K562 (cell line): ENCODE data around the gene TNFRSF6B. TPM values are rescaled to one million over a fixed set of nuclear protein-coding genes. Genes with fewer than 3 reads are reported as not detected.

Experiments
- CBX2 ChIP-seq: fragments of 200-600 bp; sonication (generic); IDR thresholded peaks from one replicate; pipeline ENCODE4 v1.6.1; 2012; ENCODE audit warnings: mild to moderate bottlenecking, low read length, inconsistent platforms; ENCODE audit not compliant: insufficient read depth, poor library complexity, severe bottlenecking
- CREB1 ChIP-seq, 2 experiments: sonication (generic) in 1 of 2; formaldehyde crosslinking in 1 of 2; IDR thresholded peaks; 2 replicates each; pipeline versions ENCODE4 v1.6.1 to v1.8.0; 2012 to 2022; ENCODE audit warnings: inconsistent platforms in 1 of 2, mild to moderate bottlenecking in 1 of 2, missing genetic modification reagents in 1 of 2, moderate library complexity in 1 of 2
- DACH1 ChIP-seq: fragments of 450-650 bp; IDR thresholded peaks from 2 replicates; pipeline ENCODE4 v1.6.1; 2018; ENCODE audit not compliant: partially characterized antibody
- HNRNPL ChIP-seq: fragments of 200-400 bp; formaldehyde crosslinking; IDR thresholded peaks from 2 replicates; pipeline ENCODE4 v1.6.1; 2017; ENCODE audit warnings: low read depth, mild to moderate bottlenecking, low read length
- MYBL2 ChIP-seq, 2 experiments: fragments of 450-650 bp in 1 of 2; sonication (generic) in 1 of 2; formaldehyde crosslinking in 1 of 2; IDR thresholded peaks; 2 replicates each; pipeline versions ENCODE4 v1.6.1 to v1.8.1; 2017 to 2022; ENCODE audit warnings: borderline replicate concordance in 1 of 2, inconsistent platforms in 1 of 2, low read depth in 1 of 2, mild to moderate bottlenecking in 1 of 2, missing genetic modification reagents in 1 of 2, moderate library complexity in 1 of 2
- PCBP1 ChIP-seq: fragments of 200-400 bp; formaldehyde crosslinking; IDR thresholded peaks from 2 replicates; pipeline ENCODE4 v1.6.1; 2018; ENCODE audit warnings: mild to moderate bottlenecking, low read depth, low read length; ENCODE audit not compliant: poor library complexity, severe bottlenecking
- ZBTB7A ChIP-seq: IDR thresholded peaks from 2 replicates; pipeline ENCODE4 v1.6.1; 2011; ENCODE audit warnings: low read depth, mild to moderate bottlenecking, low read length, moderate library complexity, borderline replicate concordance; ENCODE audit not compliant: control insufficient read depth
- polyA plus RNA-seq, 8 experiments: library from polyadenylated mRNA; depleted of rRNA in 4 of 8; stranded (reverse) in 5 of 8; unstranded in 3 of 8; fragments of >200 nt; fragmentation: Nextera tagmentation in 2 of 8; fragmentation: Illumina TruSeq in 1 of 8; extraction: Ambion mirVana in 2 of 8; extraction: Trizol in 1 of 8; gene quantifications; 2 replicates each; pipeline versions ENCODE4 v1.2.1 to v1.2.3, GENCODE V29; 2011 to 2014; ENCODE audit warnings: inconsistent platforms in 1 of 8, missing spikeins in 1 of 8
- total RNA-seq, 7 experiments: library from RNA; depleted of rRNA in 6 of 7; stranded (reverse); fragments of >200 nt in 6 of 7; fragmentation: Illumina TruSeq in 2 of 7; extraction: Trizol in 2 of 7; gene quantifications; 2 replicates each; pipeline versions ENCODE4 v1.2.1 to v1.2.3, GENCODE V29; 2011 to 2021; ENCODE audit warnings: low replicate concordance in 1 of 7
- TF ChIP-seq, protein P1 (sequence below): sonication (generic); formaldehyde crosslinking; IDR thresholded peaks from 2 replicates; pipeline ENCODE4 v1.8.0; 2022; ENCODE audit warnings: mild to moderate bottlenecking, missing genetic modification reagents
- TF ChIP-seq, protein P2 (sequence below): sonication (generic); formaldehyde crosslinking; IDR thresholded peaks from 2 replicates; pipeline ENCODE4 v1.8.0; 2022; ENCODE audit warnings: mild to moderate bottlenecking, missing genetic modification reagents
- TF ChIP-seq, protein P3 (sequence below): fragments of 250-450 bp; sonication (Bioruptor Pico); IDR thresholded peaks from 2 replicates; pipeline ENCODE4 v1.8.0; 2022; ENCODE audit warnings: inconsistent platforms
- TF ChIP-seq, protein P4 (sequence below), 2 experiments: fragments of 450-650 bp in 1 of 2; sonication (generic) in 1 of 2; formaldehyde crosslinking; conservative IDR thresholded peaks; 2 replicates each; pipeline versions ENCODE4 v1.4.0 to v1.8.1; 2020 to 2022; ENCODE audit warnings: mild to moderate bottlenecking in 1 of 2, missing genetic modification reagents in 1 of 2
- TF ChIP-seq, protein P5 (sequence below): sonication (generic); formaldehyde crosslinking; IDR thresholded peaks from 2 replicates; pipeline ENCODE4 v1.8.0; 2022; ENCODE audit warnings: missing genetic modification reagents, mild to moderate bottlenecking, moderate library complexity, borderline replicate concordance

Gene TNFRSF6B
- total and polyA plus RNA-seq, 9 of the 15 experiments (the other 6 are each of a cell fraction or from before 2014, with no cell fraction given) = 0.10 to 3.5 (median 0.32) TPM; not detected in 6

DNA sequence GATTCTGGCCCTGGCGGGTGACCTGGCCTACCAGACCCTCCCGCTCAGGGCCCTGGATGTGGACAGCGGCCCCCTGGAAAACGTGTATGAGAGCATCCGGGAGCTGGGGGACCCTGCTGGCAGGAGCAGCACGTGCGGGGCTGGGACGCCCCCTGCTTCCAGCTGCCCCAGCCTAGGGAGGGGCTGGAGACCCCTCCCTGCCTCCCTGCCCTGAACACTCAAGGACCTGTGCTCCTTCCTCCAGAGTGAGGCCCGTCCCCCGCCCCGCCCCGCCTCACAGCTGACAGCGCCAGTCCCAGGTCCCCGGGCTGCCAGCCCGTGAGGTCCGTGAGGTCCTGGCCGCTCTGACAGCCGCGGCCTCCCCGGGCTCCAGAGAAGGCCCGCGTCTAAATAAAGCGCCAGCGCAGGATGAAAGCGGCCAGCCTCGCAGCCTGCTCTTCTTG is 42.3 kb downstream of the TNFRSF6B start (continued):
- TF ChIP-seq, protein P1, sequence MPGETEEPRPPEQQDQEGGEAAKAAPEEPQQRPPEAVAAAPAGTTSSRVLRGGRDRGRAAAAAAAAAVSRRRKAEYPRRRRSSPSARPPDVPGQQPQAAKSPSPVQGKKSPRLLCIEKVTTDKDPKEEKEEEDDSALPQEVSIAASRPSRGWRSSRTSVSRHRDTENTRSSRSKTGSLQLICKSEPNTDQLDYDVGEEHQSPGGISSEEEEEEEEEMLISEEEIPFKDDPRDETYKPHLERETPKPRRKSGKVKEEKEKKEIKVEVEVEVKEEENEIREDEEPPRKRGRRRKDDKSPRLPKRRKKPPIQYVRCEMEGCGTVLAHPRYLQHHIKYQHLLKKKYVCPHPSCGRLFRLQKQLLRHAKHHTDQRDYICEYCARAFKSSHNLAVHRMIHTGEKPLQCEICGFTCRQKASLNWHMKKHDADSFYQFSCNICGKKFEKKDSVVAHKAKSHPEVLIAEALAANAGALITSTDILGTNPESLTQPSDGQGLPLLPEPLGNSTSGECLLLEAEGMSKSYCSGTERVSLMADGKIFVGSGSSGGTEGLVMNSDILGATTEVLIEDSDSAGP (CRISPR knock-in tag) = no peak
- peak; percentile 19; the same call in 1 of the 2 replicates for TF ChIP-seq ZBTB7A
- TF ChIP-seq, protein P2, sequence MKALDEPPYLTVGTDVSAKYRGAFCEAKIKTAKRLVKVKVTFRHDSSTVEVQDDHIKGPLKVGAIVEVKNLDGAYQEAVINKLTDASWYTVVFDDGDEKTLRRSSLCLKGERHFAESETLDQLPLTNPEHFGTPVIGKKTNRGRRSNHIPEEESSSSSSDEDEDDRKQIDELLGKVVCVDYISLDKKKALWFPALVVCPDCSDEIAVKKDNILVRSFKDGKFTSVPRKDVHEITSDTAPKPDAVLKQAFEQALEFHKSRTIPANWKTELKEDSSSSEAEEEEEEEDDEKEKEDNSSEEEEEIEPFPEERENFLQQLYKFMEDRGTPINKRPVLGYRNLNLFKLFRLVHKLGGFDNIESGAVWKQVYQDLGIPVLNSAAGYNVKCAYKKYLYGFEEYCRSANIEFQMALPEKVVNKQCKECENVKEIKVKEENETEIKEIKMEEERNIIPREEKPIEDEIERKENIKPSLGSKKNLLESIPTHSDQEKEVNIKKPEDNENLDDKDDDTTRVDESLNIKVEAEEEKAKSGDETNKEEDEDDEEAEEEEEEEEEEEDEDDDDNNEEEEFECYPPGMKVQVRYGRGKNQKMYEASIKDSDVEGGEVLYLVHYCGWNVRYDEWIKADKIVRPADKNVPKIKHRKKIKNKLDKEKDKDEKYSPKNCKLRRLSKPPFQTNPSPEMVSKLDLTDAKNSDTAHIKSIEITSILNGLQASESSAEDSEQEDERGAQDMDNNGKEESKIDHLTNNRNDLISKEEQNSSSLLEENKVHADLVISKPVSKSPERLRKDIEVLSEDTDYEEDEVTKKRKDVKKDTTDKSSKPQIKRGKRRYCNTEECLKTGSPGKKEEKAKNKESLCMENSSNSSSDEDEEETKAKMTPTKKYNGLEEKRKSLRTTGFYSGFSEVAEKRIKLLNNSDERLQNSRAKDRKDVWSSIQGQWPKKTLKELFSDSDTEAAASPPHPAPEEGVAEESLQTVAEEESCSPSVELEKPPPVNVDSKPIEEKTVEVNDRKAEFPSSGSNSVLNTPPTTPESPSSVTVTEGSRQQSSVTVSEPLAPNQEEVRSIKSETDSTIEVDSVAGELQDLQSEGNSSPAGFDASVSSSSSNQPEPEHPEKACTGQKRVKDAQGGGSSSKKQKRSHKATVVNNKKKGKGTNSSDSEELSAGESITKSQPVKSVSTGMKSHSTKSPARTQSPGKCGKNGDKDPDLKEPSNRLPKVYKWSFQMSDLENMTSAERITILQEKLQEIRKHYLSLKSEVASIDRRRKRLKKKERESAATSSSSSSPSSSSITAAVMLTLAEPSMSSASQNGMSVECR (CRISPR knock-in tag) = 0 out of 2 replicates have a peak, but pooled peaks have one; percentile 15
- TF ChIP-seq, protein P3, sequence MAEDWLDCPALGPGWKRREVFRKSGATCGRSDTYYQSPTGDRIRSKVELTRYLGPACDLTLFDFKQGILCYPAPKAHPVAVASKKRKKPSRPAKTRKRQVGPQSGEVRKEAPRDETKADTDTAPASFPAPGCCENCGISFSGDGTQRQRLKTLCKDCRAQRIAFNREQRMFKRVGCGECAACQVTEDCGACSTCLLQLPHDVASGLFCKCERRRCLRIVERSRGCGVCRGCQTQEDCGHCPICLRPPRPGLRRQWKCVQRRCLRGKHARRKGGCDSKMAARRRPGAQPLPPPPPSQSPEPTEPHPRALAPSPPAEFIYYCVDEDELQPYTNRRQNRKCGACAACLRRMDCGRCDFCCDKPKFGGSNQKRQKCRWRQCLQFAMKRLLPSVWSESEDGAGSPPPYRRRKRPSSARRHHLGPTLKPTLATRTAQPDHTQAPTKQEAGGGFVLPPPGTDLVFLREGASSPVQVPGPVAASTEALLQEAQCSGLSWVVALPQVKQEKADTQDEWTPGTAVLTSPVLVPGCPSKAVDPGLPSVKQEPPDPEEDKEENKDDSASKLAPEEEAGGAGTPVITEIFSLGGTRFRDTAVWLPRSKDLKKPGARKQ (CRISPR knock-in tag) = no peak
- TF ChIP-seq MYBL2 (IDR thresholded peaks at IDR 0.05; ENCODE audit: low read depth) = no peak
- TF ChIP-seq MYBL2 (CRISPR knock-in tag; IDR thresholded peaks at IDR 0.05; ENCODE audit: borderline replicate concordance) = no peak
- TF ChIP-seq, protein P4, sequence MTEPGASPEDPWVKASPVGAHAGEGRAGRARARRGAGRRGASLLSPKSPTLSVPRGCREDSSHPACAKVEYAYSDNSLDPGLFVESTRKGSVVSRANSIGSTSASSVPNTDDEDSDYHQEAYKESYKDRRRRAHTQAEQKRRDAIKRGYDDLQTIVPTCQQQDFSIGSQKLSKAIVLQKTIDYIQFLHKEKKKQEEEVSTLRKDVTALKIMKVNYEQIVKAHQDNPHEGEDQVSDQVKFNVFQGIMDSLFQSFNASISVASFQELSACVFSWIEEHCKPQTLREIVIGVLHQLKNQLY (CRISPR knock-in tag; conservative IDR thresholded peaks at IDR 0.05) = no peak
- 0 out of 2 replicates have a peak, but pooled peaks have one; percentile 19 for TF ChIP-seq HNRNPL
- TF ChIP-seq CREB1 (IDR thresholded peaks at IDR 0.05) = 0 out of 2 replicates have a peak, but pooled peaks have one; percentile 9
- peak; percentile 60; the same call in 1 of the 2 replicates for TF ChIP-seq CREB1 (CRISPR knock-in tag; IDR thresholded peaks at IDR 0.05)
- TF ChIP-seq, protein P5, sequence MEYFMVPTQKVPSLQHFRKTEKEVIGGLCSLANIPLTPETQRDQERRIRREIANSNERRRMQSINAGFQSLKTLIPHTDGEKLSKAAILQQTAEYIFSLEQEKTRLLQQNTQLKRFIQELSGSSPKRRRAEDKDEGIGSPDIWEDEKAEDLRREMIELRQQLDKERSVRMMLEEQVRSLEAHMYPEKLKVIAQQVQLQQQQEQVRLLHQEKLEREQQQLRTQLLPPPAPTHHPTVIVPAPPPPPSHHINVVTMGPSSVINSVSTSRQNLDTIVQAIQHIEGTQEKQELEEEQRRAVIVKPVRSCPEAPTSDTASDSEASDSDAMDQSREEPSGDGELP = peak; percentile 95
- no peak for TF ChIP-seq CBX2
- TF ChIP-seq PCBP1 = peak; percentile 24
- peak; percentile 53 for TF ChIP-seq DACH1
